Gastroesophageal sphincter (tissue), 4 donors: ENCODE data around the gene F2. TPM values are rescaled to one million over a fixed set of nuclear protein-coding genes. Genes with fewer than 3 reads are reported as not detected.

Experiments
- ATAC-seq: fragments of 150-250 bp; one replicate; pipeline ENCODE4 v1.9.1; 2016; ENCODE audit warnings: mild to moderate bottlenecking, moderate library complexity
- H3K27ac ChIP-seq, 4 donors: fragments of 200-600 bp; sonication (generic) in 3 of 4; 1 replicate in 3 of 4; 2 replicates in 1 of 4; pipeline ENCODE4 v1.5.1; 2016 to 2019
- H3K27me3 ChIP-seq: fragments of 200-600 bp; sonication (generic); one replicate; pipeline ENCODE4 v1.5.1; 2019
- H3K36me3 ChIP-seq, 2 donors: fragments of 200-600 bp; sonication (generic); one replicate each; pipeline ENCODE4 v1.5.1; 2019; ENCODE audit warnings: control low read depth in 1 of 2
- H3K4me1 ChIP-seq, 3 donors: fragments of 200-600 bp; sonication (generic); 1 replicate in 2 of 3; 2 replicates in 1 of 3; pipeline ENCODE4 v1.5.1; 2016 to 2019; ENCODE audit warnings: control low read depth in 2 of 3
- H3K4me3 ChIP-seq, 2 donors: fragments of 200-600 bp; sonication (generic); one replicate each; pipeline ENCODE4 v1.5.1; 2019; ENCODE audit warnings: mild to moderate bottlenecking in 1 of 2, moderate library complexity in 1 of 2
- H3K9me3 ChIP-seq, 3 donors: fragments of 200-600 bp; sonication (generic); one replicate each; pipeline ENCODE4 v1.5.1; 2017 to 2019; ENCODE audit warnings: control low read depth in 2 of 3
- CTCF ChIP-seq, 4 experiments: fragments of 200-600 bp in 2 of 4; fragments of 450-650 bp in 2 of 4; sonication (generic) in 1 of 4; IDR thresholded peaks; one replicate each; pipeline ENCODE4 v1.5.1; 2017 to 2019; ENCODE audit warnings: antibody characterized with exemption in 4 of 4, mild to moderate bottlenecking in 2 of 4, moderate library complexity in 2 of 4
- EP300 ChIP-seq: sonication (generic); formaldehyde crosslinking; IDR thresholded peaks from one replicate; pipeline ENCODE4 v1.6.1; 2017; ENCODE audit warnings: antibody characterized with exemption, mild to moderate bottlenecking
- POLR2A ChIP-seq, 2 donors: fragments of 450-650 bp; IDR thresholded peaks; one replicate each; pipeline ENCODE4 v1.6.1; 2017; ENCODE audit warnings: antibody characterized with exemption in 2 of 2, mild to moderate bottlenecking in 2 of 2, moderate library complexity in 1 of 2
- POLR2AphosphoS5 ChIP-seq: sonication (generic); formaldehyde crosslinking; IDR thresholded peaks from one replicate; pipeline ENCODE4 v1.6.1; 2017; ENCODE audit warnings: antibody characterized with exemption
- WGBS, 2 donors: methylation state at CpG; one replicate each; pipeline ENCODE4 v1.1.5; 2018; ENCODE audit warnings: low coverage in 1 of 2; 5-methylcytosine and 5-hydroxymethylcytosine counted together
- total RNA-seq, 4 donors: library from RNA; depleted of rRNA; stranded (reverse); fragments of >200 nt; gene quantifications; one replicate each; pipeline ENCODE4 v1.1.0, GENCODE V29; 2016

Gene F2
- total RNA-seq, 4 donors from 2014 or later: 0.62 to 3.6 TPM; not detected in 2

- Histone ChIP-seq H3K36me3 (peaks cover 9 to 99% of the 10 kb centered on the region in 2 donors), H3K27ac (no peak overlapping the region), H3K27me3 (no peaks in the 10 kb centered on the region), H3K9me3 (no peaks in the 10 kb centered on the region), H3K4me1 (no peaks in the 10 kb centered on the region), H3K4me3 (no peak overlapping the region)
- WGBS, 2 donors: 93 to 98% methylated on average over 5 to 6 of the region's 6 CpGs
- no peak for ATAC-seq
- TF ChIP-seq POLR2A (IDR thresholded peaks at IDR 0.05) (no peak), POLR2AphosphoS5 (no peak), EP300 (no peak), CTCF (IDR thresholded peaks at IDR 0.05) (no peak)
Observed at GRCh38 chr11:46760429-46761128, 41.6 kb downstream of the F2 start.

DNA sequence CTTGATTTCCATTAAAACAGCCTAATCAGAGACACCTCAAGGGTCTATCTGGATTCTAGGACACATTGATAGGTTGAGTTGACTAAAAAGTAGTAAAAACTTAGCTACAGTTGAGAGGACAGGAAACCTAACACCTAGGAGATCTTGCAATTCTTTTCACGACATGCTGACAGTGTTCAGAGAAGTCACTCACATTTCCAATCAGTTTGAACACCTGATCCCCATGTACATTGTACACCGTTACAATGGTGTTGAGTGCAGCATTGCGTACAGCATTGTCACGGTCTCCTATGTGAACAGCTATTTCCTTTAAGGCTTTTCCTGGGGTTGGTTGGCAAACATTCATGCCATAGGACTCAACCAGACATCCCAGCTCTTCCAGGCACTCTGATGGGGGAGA is 42.8 kb downstream of the F2 start:
- 87 to 92% methylated on average over 3 to 4 of the region's 4 CpGs for WGBS, 2 donors
- Histone ChIP-seq H3K27ac (no peak overlapping the region), H3K36me3 (peaks cover 9 to 97% of the 10 kb centered on the region in 2 donors), H3K9me3 (no peaks in the 10 kb centered on the region), H3K4me1 (no peaks in the 10 kb centered on the region), H3K27me3 (no peaks in the 10 kb centered on the region), H3K4me3 (no peak overlapping the region)
- TF ChIP-seq EP300: no peak
- no peak for TF ChIP-seq CTCF (IDR thresholded peaks at IDR 0.05)
- TF ChIP-seq POLR2AphosphoS5: no peak
- TF ChIP-seq POLR2A (IDR thresholded peaks at IDR 0.05): no peak
- ATAC-seq: no peak

- Histone ChIP-seq H3K27ac (no peak overlapping the region), H3K4me1 (no peaks in the 10 kb centered on the region), H3K36me3 (peaks cover 9 to 97% of the 10 kb centered on the region in 2 donors), H3K9me3 (no peaks in the 10 kb centered on the region), H3K4me3 (no peak overlapping the region), H3K27me3 (no peaks in the 10 kb centered on the region)
- TF ChIP-seq POLR2AphosphoS5 (no peak), CTCF (IDR thresholded peaks at IDR 0.05) (no peak), POLR2A (IDR thresholded peaks at IDR 0.05) (no peak)
- no peak for ATAC-seq
Observed at GRCh38 chr11:46762248-46762647, 43.2 kb downstream of the F2 start.

DNA sequence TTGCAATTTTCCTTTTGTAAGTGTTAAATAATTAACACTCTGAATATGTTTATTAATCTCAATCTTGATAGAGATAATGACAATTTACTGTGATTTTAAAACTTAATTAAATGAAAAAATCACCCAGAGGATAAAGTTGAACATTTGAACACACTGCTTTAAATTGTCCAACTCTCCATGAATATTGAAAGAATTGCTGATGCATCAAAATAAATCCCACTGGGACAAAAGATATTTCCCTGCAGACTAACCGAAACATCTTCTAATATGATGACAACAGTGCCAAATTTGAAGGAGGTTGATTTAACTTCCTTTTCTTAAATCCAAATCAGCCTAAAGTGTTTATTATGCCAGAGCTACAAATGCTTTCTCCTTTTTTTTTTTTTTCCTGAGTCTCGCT is 47.6 kb downstream of the F2 start:
- Histone ChIP-seq H3K4me3 (no peak overlapping the region), H3K36me3 (peaks cover 8 to 97% of the 10 kb centered on the region in 2 donors), H3K4me1 (no peaks in the 10 kb centered on the region), H3K27me3 (no peaks in the 10 kb centered on the region), H3K27ac (no peak overlapping the region), H3K9me3 (no peaks in the 10 kb centered on the region)
- no peak for ATAC-seq
- 89 to 94% methylated on average over 2 of the region's 2 CpGs for WGBS, 2 donors
- no peak for TF ChIP-seq CTCF (IDR thresholded peaks at IDR 0.05)
- no peak for TF ChIP-seq POLR2AphosphoS5
- TF ChIP-seq POLR2A (IDR thresholded peaks at IDR 0.05): no peak
- no peak for TF ChIP-seq EP300

DNA sequence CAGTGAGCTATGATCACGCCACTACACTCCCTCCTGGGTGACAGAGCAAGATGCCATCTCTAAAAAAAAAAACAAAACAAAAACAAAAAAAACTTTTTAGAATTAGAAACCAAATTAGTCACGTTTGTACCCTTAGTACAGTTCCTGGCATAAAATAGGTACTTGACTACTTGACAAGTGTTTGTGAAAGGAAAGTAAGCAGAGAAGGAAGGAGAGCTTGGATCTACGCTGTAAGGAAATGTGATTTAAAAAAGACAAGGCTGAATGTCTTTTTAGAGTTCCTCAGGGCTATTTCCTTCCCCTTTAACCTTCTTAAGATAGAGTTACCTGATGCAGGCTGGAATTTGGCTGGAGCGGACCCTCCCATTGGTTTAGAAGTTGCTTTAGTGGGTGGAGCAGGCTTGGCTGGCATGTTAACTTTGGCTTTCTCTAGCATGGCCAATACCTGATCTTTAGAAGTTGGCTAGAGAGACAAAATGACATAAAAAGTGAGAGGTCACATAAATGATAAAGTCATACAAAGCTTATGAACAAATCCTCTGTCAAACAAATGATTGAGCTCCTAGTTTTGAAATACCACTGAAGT is 50.7 kb downstream of the F2 start:
- WGBS, 2 donors: 80 to 89% methylated on average over 2 to 4 of the region's 4 CpGs
- H3K9me3 ChIP-seq: no peaks in the 10 kb centered on the region
- ATAC-seq: no peak
- H3K27ac ChIP-seq: no peak overlapping the region
- H3K27me3 ChIP-seq: no peaks in the 10 kb centered on the region
- no peaks in the 10 kb centered on the region for H3K4me1 ChIP-seq
- H3K4me3 ChIP-seq: no peak overlapping the region
- TF ChIP-seq EP300 (no peak), CTCF (IDR thresholded peaks at IDR 0.05) (no peak), POLR2AphosphoS5 (no peak), POLR2A (IDR thresholded peaks at IDR 0.05) (no peak)
- peaks cover 2 to 97% of the 10 kb centered on the region in 2 donors for H3K36me3 ChIP-seq
